GM21367 (cell line): Measurements from ENCODE around the gene ABCA2.
"Not testable (repeated sequence)": the region's sequence is repeated elsewhere in the genome, so short reads cannot be mapped to it uniquely, and the experiment has no call there.

Experiments used
- ATAC-seq: cut with Tn5 transposase; IDR thresholded peaks from one replicate; pipeline ENCODE4 v1.9.1; 2021; ENCODE audit not compliant: unreplicated experiment

The ABCA2 gene

GRCh38 chr9:137046088-137046787 is 18.2 kb upstream of the ABCA2 start, which contains the start of gene NPDC1:
Gene NPDC1 (minus strand): TSS chr9:137046177. CDS start chr9:137045989, 188 bp downstream.
- no peak for ATAC-seq

- no peak for ATAC-seq
Measured at GRCh38 chr9:137045294-137046087, 17.5 kb upstream of the ABCA2 start.

GRCh38 chr9:137044502-137045177 is 16.6 kb upstream of the ABCA2 start:
- no peak for ATAC-seq

- ATAC-seq: no peak
Measured at GRCh38 chr9:137044037-137044436, 16.0 kb upstream of the ABCA2 start.

GRCh38 chr9:137042751-137043727 is 15.0 kb upstream of the ABCA2 start:
- no peak for ATAC-seq

GRCh38 chr9:137041124-137041523 is 13.1 kb upstream of the ABCA2 start:
- ATAC-seq: no peak

- ATAC-seq: no peak
Measured at GRCh38 chr9:137040568-137040967, 12.5 kb upstream of the ABCA2 start.

GRCh38 chr9:137039611-137040366 is 11.8 kb upstream of the ABCA2 start:
- no peak for ATAC-seq

- ATAC-seq: no peak
Measured at GRCh38 chr9:137038916-137039315, 10.9 kb upstream of the ABCA2 start.

GRCh38 chr9:137037483-137037882 is 9.4 kb upstream of the ABCA2 start:
- ATAC-seq: no peak

- no peak for ATAC-seq
Measured at GRCh38 chr9:137037035-137037434, 9.0 kb upstream of the ABCA2 start.

GRCh38 chr9:137035937-137036336 is 7.9 kb upstream of the ABCA2 start:
- ATAC-seq: no peak

GRCh38 chr9:137035507-137035834 is 7.4 kb upstream of the ABCA2 start:
- no peak for ATAC-seq

- peak; percentile 51 for ATAC-seq
Measured at GRCh38 chr9:137034709-137035506, 6.9 kb upstream of the ABCA2 start.

GRCh38 chr9:137034039-137034708 is 6.1 kb upstream of the ABCA2 start:
- no peak for ATAC-seq

- not testable (repeated sequence) for ATAC-seq
Measured at GRCh38 chr9:137033481-137033880, 5.4 kb upstream of the ABCA2 start.

- no peak for ATAC-seq
Measured at GRCh38 chr9:137032858-137033257, 4.8 kb upstream of the ABCA2 start.

- no peak for ATAC-seq
Measured at GRCh38 chr9:137031904-137032640, 4.0 kb upstream of the ABCA2 start, which contains the start of gene FUT7. Gene FUT7 (minus strand): TSS chr9:137032088. CDS start chr9:137031991, 97 bp downstream.
